ENCODE measurements around the gene TLK2.

Gene TLK2

GRCh38 chr17:62631936-62632924 lies 153.6 kb downstream of the TLK2 start:
- TF ChIP-seq CTCF (IDR thresholded peaks at IDR 0.05; ENCODE audit: low read length) (no peak), EZH2 (optimal IDR thresholded peaks at IDR 0.05; ENCODE audit: low read depth, low read length) (no peak), EZH2phosphoT487 (IDR thresholded peaks at IDR 0.05; ENCODE audit: low read length) (no peak)
- Histone ChIP-seq H3K27ac (ENCODE audit: low read length) (no peak overlapping the region), H3K9me2 (replicated peaks; ENCODE audit: insufficient read depth, low read length) (no peaks in the 10 kb centered on the region), H3K9ac (ENCODE audit: low read length) (no peak overlapping the region), H3K4me2 (ENCODE audit: low read depth, low read length) (no peak overlapping the region), H3K79me2 (ENCODE audit: low read length) (no peaks in the 10 kb centered on the region), H3K4me3 (ENCODE audit: low read length) (no peak overlapping the region), H3K4me1 (ENCODE audit: low read length) (no peaks in the 10 kb centered on the region), H4K20me1 (ENCODE audit: insufficient read depth, low read length) (no peaks in the 10 kb centered on the region), H2AFZ (ENCODE audit: low read length) (no peak overlapping the region), H3K9me3 (replicated peaks; ENCODE audit: insufficient read depth, low read length) (no peaks in the 10 kb centered on the region), H3K36me3 (replicated peaks; ENCODE audit: insufficient read depth, low read length) (no peaks in the 10 kb centered on the region), H3F3A (ENCODE audit: insufficient read depth, low read length) (no peaks in the 10 kb centered on the region), H3K27me3 (replicated peaks; ENCODE audit: insufficient read depth, low read length) (peaks cover 41% of the 10 kb centered on the region)
- DNase-seq = no peak

- no peaks in the 10 kb centered on the region for H3K79me2 ChIP-seq (ENCODE audit: low read length)
- no peaks in the 10 kb centered on the region; the same call in 1 of the 2 replicates for H3F3A ChIP-seq (ENCODE audit: insufficient read depth, low read length)
- no peaks in the 10 kb centered on the region for H3K36me3 ChIP-seq (replicated peaks; ENCODE audit: insufficient read depth, low read length)
- no peaks in the 10 kb centered on the region for H4K20me1 ChIP-seq (ENCODE audit: insufficient read depth, low read length)
- no peaks in the 10 kb centered on the region for H3K27me3 ChIP-seq (replicated peaks; ENCODE audit: insufficient read depth, low read length)
- H3K9ac ChIP-seq (ENCODE audit: low read length) = no peak overlapping the region
- no peak overlapping the region for H3K4me3 ChIP-seq (ENCODE audit: low read length)
- H3K27ac ChIP-seq (ENCODE audit: low read length) = no peak overlapping the region
- no peaks in the 10 kb centered on the region for H3K9me3 ChIP-seq (replicated peaks; ENCODE audit: insufficient read depth, low read length)
- H3K4me1 ChIP-seq (ENCODE audit: low read length) = no peaks in the 10 kb centered on the region
- H3K4me2 ChIP-seq (ENCODE audit: low read depth, low read length) = no peak overlapping the region
- no peak for DNase-seq
- H3K9me2 ChIP-seq (replicated peaks; ENCODE audit: insufficient read depth, low read length) = no peaks in the 10 kb centered on the region
- TF ChIP-seq CTCF (IDR thresholded peaks at IDR 0.05; ENCODE audit: low read length) (no peak), EZH2phosphoT487 (IDR thresholded peaks at IDR 0.05; ENCODE audit: low read length) (no peak), EZH2 (optimal IDR thresholded peaks at IDR 0.05; ENCODE audit: low read depth, low read length) (no peak)
- no peak overlapping the region for H2AFZ ChIP-seq (ENCODE audit: low read length)
Observed at GRCh38 chr17:62637809-62638208, 159.2 kb downstream of the TLK2 start.

GRCh38 chr17:62641153-62641552 lies 162.5 kb downstream of the TLK2 start:
- no peak for TF ChIP-seq EZH2 (optimal IDR thresholded peaks at IDR 0.05; ENCODE audit: low read depth, low read length)
- TF ChIP-seq CTCF (IDR thresholded peaks at IDR 0.05; ENCODE audit: low read length) = no peak
- no peak for TF ChIP-seq EZH2phosphoT487 (IDR thresholded peaks at IDR 0.05; ENCODE audit: low read length)

More at GRCh38 chr17:62641153-62641552, 162.5 kb downstream of the TLK2 start:
- Histone ChIP-seq H3K9ac (ENCODE audit: low read length) (no peak overlapping the region), H3K9me2 (replicated peaks; ENCODE audit: insufficient read depth, low read length) (no peaks in the 10 kb centered on the region), H3K27ac (ENCODE audit: low read length) (no peak overlapping the region), H3K4me2 (ENCODE audit: low read depth, low read length) (no peak overlapping the region), H3K9me3 (replicated peaks; ENCODE audit: insufficient read depth, low read length) (no peaks in the 10 kb centered on the region), H3K4me1 (ENCODE audit: low read length) (no peaks in the 10 kb centered on the region), H4K20me1 (ENCODE audit: insufficient read depth, low read length) (no peaks in the 10 kb centered on the region), H2AFZ (ENCODE audit: low read length) (no peak overlapping the region), H3K79me2 (ENCODE audit: low read length) (no peaks in the 10 kb centered on the region), H3K36me3 (replicated peaks; ENCODE audit: insufficient read depth, low read length) (no peaks in the 10 kb centered on the region), H3F3A (ENCODE audit: insufficient read depth, low read length) (no peaks in the 10 kb centered on the region; the same call in 1 of the 2 replicates), H3K4me3 (ENCODE audit: low read length) (no peak overlapping the region), H3K27me3 (replicated peaks; ENCODE audit: insufficient read depth, low read length) (no peaks in the 10 kb centered on the region)
- no peak for DNase-seq
